Endothelial cell of umbilical vein (primary cell): ENCODE data around the gene C17orf67. TPM values are rescaled to one million over a fixed set of nuclear protein-coding genes. Genes with fewer than 3 reads are reported as not detected.

ENCODE experiments used
- BruUV-seq: library from RNA; stranded (reverse); fragments of 400-500 nt; replicated peaks from 2 replicates; lab custom pipeline; 2021; lab: Mats Ljungman, UMichigan
- CTCF ChIA-PET: fragments of 300-600, 350-600 bp; sonication (Branson Sonifier 250); formaldehyde crosslinking; loops from one replicate; lab custom pipeline; 2021; ENCODE audit warnings: antibody characterized with exemption, inconsistent platforms; lab: Charles Lee
- POLR2A ChIA-PET: fragments of 300-600, 350-600 bp; sonication (Branson Sonifier 250); formaldehyde crosslinking; loops from one replicate; lab custom pipeline; 2021; ENCODE audit warnings: antibody characterized with exemption, inconsistent platforms; lab: Charles Lee
- DNase-seq: peaks from one replicate; pipeline ENCODE4 v3.0.0-alpha.2; 2011; ENCODE audit warnings: low read depth, low spot score
- FAIRE-seq: peaks from 2 replicates; lab custom pipeline; 2011; peaks lifted over from hg19 to GRCh38; lab: Jason Lieb, UNC
- H2AFZ ChIP-seq: 2 replicates; pipeline ENCODE4 v1.6.0; 2012; ENCODE audit warnings: low read depth, low read length, control low read depth, inconsistent platforms
- H3K27ac ChIP-seq: 2 replicates; pipeline ENCODE4 v1.5.1; 2011; ENCODE audit warnings: low read depth, mild to moderate bottlenecking, control low read depth, low read length, moderate library complexity; ENCODE audit not compliant: insufficient read depth
- H3K27me3 ChIP-seq, 2 experiments: 2 replicates each; pipeline versions ENCODE4 v1.6.0 to v1.6.1; 2011; ENCODE audit warnings: low read length in 2 of 2, mixed read lengths in 1 of 2; ENCODE audit not compliant: control insufficient read depth in 2 of 2, insufficient read depth in 2 of 2
- H3K36me3 ChIP-seq, 2 experiments: 2 replicates in 1 of 2; 3 replicates in 1 of 2; pipeline ENCODE4 v1.5.1; 2011; ENCODE audit warnings: low read length in 2 of 2, mild to moderate bottlenecking in 1 of 2, moderate library complexity in 1 of 2; ENCODE audit not compliant: control insufficient read depth in 2 of 2, insufficient read depth in 2 of 2; ENCODE audit errors: extremely low read depth in 1 of 2
- H3K4me1 ChIP-seq: 3 replicates; pipeline ENCODE4 v1.5.1; 2011; ENCODE audit warnings: mild to moderate bottlenecking, low read length; ENCODE audit not compliant: control insufficient read depth, insufficient read depth; ENCODE audit errors: extremely low read depth
- H3K4me2 ChIP-seq: 2 replicates; pipeline ENCODE4 v1.6.1; 2011; ENCODE audit warnings: low read length, control low read depth, mixed read lengths; ENCODE audit not compliant: insufficient read depth
- H3K4me3 ChIP-seq, 3 experiments: fragments of 200-600 bp in 1 of 3; sonication (generic), shearing (Covaris generic) in 1 of 3; replicated peaks in 1 of 3; 2 replicates each; pipeline ENCODE4 v1.5.1; 2011 to 2016; ENCODE audit warnings: control low read depth in 3 of 3, low read length in 3 of 3, mild to moderate bottlenecking in 2 of 3, inconsistent platforms in 1 of 3, low read depth in 1 of 3, moderate library complexity in 1 of 3; ENCODE audit not compliant: insufficient read depth in 1 of 3
- H3K79me2 ChIP-seq: 2 replicates; pipeline ENCODE4 v1.6.0; 2012; ENCODE audit warnings: low read length, inconsistent platforms; ENCODE audit not compliant: control insufficient read depth, insufficient read depth
- H3K9ac ChIP-seq: replicated peaks from 2 replicates; pipeline ENCODE3; 2011; ENCODE audit warnings: low read length, control low read depth; ENCODE audit not compliant: insufficient read depth; ENCODE audit errors: extremely low read depth
- H3K9me1 ChIP-seq: replicated peaks from 3 replicates; pipeline ENCODE4 v1.6.0; 2011; ENCODE audit warnings: mild to moderate bottlenecking, low read length; ENCODE audit not compliant: control insufficient read depth, insufficient read depth; ENCODE audit errors: extremely low read depth
- H3K9me3 ChIP-seq: replicated peaks from 2 replicates; pipeline ENCODE4 v1.5.1; 2012; ENCODE audit warnings: low read length, inconsistent platforms; ENCODE audit not compliant: control insufficient read depth, insufficient read depth
- H4K20me1 ChIP-seq: replicated peaks from 2 replicates; pipeline ENCODE3; 2011; ENCODE audit warnings: mild to moderate bottlenecking, low read length; ENCODE audit not compliant: control insufficient read depth, insufficient read depth; ENCODE audit errors: extremely low read depth
- CTCF ChIP-seq, 2 donors: IDR thresholded peaks; 1 replicate in 1 of 2; 2 replicates in 1 of 2; pipeline ENCODE4 v1.5.1; 2011; ENCODE audit warnings: low read length in 2 of 2, mild to moderate bottlenecking in 2 of 2, moderate library complexity in 2 of 2, control low read depth in 1 of 2, inconsistent platforms in 1 of 2, low read depth in 1 of 2; ENCODE audit not compliant: insufficient read depth in 1 of 2; ENCODE audit errors: extremely low read depth in 1 of 2
- EZH2 ChIP-seq: IDR thresholded peaks from 2 replicates; pipeline ENCODE4 v1.6.1; 2012; ENCODE audit warnings: borderline replicate concordance, low read depth, mild to moderate bottlenecking, moderate library complexity, low read length, inconsistent platforms; ENCODE audit not compliant: severe bottlenecking
- FOS ChIP-seq: IDR thresholded peaks from 2 replicates; pipeline ENCODE4 v1.6.1; 2011; ENCODE audit warnings: mild to moderate bottlenecking, low read length, moderate library complexity, borderline replicate concordance; ENCODE audit not compliant: insufficient read depth
- GATA2 ChIP-seq: IDR thresholded peaks from 2 replicates; pipeline ENCODE4 v1.7.0; 2011; ENCODE audit warnings: low read depth, mild to moderate bottlenecking, moderate library complexity, mixed read lengths, low read length; ENCODE audit not compliant: insufficient read length, insufficient read depth
- JUN ChIP-seq: IDR thresholded peaks from 2 replicates; pipeline ENCODE4 v1.6.1; 2011; ENCODE audit warnings: borderline replicate concordance, low read depth; ENCODE audit not compliant: insufficient read length, insufficient read depth
- MAX ChIP-seq: IDR thresholded peaks from 2 replicates; pipeline ENCODE4 v1.6.1; 2011; ENCODE audit not compliant: insufficient read depth, insufficient read length
- MYC ChIP-seq: IDR thresholded peaks from one replicate; pipeline ENCODE4 v1.6.1; 2011; ENCODE audit warnings: mild to moderate bottlenecking, low read depth, low read length
- POLR2A ChIP-seq: IDR thresholded peaks from 2 replicates; pipeline ENCODE4 v1.6.1; 2012; ENCODE audit warnings: low read depth, mild to moderate bottlenecking, control low read depth, low read length
- POLR2AphosphoS5 ChIP-seq: IDR thresholded peaks from 2 replicates; pipeline ENCODE4 v1.6.1; 2012; ENCODE audit warnings: low read depth, mild to moderate bottlenecking, control low read depth, low read length, moderate library complexity; ENCODE audit not compliant: insufficient read depth
- dilution Hi-C: fragments of 300-500 bp; cut with MboI; formaldehyde crosslinking; loops from one replicate; pipeline ENCODE4 v1.15.0; 2019; ENCODE audit warnings: low sequenced_read_pairs; ENCODE audit not compliant: extremely low pct_ligation_motif_present
- intact Hi-C: fragments of 100-400 bp; cut with micrococcal nuclease; formaldehyde crosslinking; loops from one replicate; pipeline ENCODE4 v1.10.0; 2022
- polyA plus RNA-seq, 4 experiments: library from polyadenylated mRNA; depleted of rRNA in 3 of 4; stranded (reverse) in 3 of 4; unstranded in 1 of 4; fragments of >200 nt; gene quantifications; 2 replicates each; pipeline versions ENCODE4 v1.2.1 to v1.2.3, GENCODE V29; 2011 to 2012; ENCODE audit warnings: missing spikeins in 1 of 4
- total RNA-seq: library from RNA; stranded (reverse); gene quantifications from 2 replicates; pipeline ENCODE4 v1.2.3, GENCODE V29; 2021

C17orf67 gene
- total and polyA plus RNA-seq, 2 donors (not counting 3 experiments of a cell fraction or from before 2014, with no cell fraction given): 1.9 to 5.8 TPM

GRCh38 chr17:56809820-56810179 lies 23.9 kb downstream of the C17orf67 start:
- Histone ChIP-seq H2AFZ (no peak overlapping the region), H3K9ac (no peak overlapping the region), H3K27me3 (no peaks in the 10 kb centered on the region), H4K20me1 (no peaks in the 10 kb centered on the region), H3K27ac (no peak overlapping the region), H3K4me3 (no peak overlapping the region), H3K9me3 (no peaks in the 10 kb centered on the region), H3K9me1 (no peaks in the 10 kb centered on the region), H3K79me2 (no peaks in the 10 kb centered on the region), H3K36me3 (no peaks in the 10 kb centered on the region), H3K4me2 (no peak overlapping the region), H3K4me1 (no peaks in the 10 kb centered on the region)
- ChIA-PET CTCF (no interaction called here), POLR2A (no interaction called here)
- BruUV-seq: no TSS peak
- TF ChIP-seq JUN: no peak
- TF ChIP-seq GATA2: no peak
- TF ChIP-seq MYC: no peak
- dilution Hi-C loops (no loop called here), intact Hi-C loops (loop anchor here (1.0 kb wide), 1 partner anchor 32 kb away; no protein-coding TSS in a partner anchor)
- no peak for FAIRE-seq
- DNase-seq: no peak

- Histone ChIP-seq H3K36me3 (no peaks in the 10 kb centered on the region), H3K9me3 (no peaks in the 10 kb centered on the region), H3K4me2 (no peak overlapping the region), H3K4me1 (no peaks in the 10 kb centered on the region), H3K4me3 (no peak overlapping the region), H3K9ac (no peak overlapping the region), H3K27ac (no peak overlapping the region), H3K9me1 (no peaks in the 10 kb centered on the region), H3K79me2 (no peaks in the 10 kb centered on the region), H4K20me1 (no peaks in the 10 kb centered on the region), H2AFZ (no peak overlapping the region), H3K27me3 (no peaks in the 10 kb centered on the region)
- no peak for TF ChIP-seq JUN
- no peak for TF ChIP-seq GATA2
- no peak for TF ChIP-seq POLR2AphosphoS5
- no peak for TF ChIP-seq FOS
- TF ChIP-seq CTCF (IDR thresholded peaks at IDR 0.05; ENCODE audit: extremely low read depth in 1 of 2, insufficient read depth in 1 of 2, low read depth in 1 of 2, low read length in 2 of 2): no peak
- TF ChIP-seq POLR2A: no peak
- no peak for TF ChIP-seq MYC
- TF ChIP-seq MAX: no peak
- TF ChIP-seq EZH2: no peak
- dilution Hi-C loops: no loop called here
- no peak for DNase-seq
- ChIA-PET CTCF (no interaction called here), POLR2A (no interaction called here)
- FAIRE-seq: no peak
- intact Hi-C loops: loop anchor here (1.0 kb wide), 1 partner anchor 32 kb away; no protein-coding TSS in a partner anchor
- BruUV-seq: no TSS peak
Measured at GRCh38 chr17:56809106-56809819, 24.5 kb downstream of the C17orf67 start.
